C4-2B (cell line): ENCODE measurements around the gene POF1B.

Experiments used
- CTCF ChIP-seq: fragments of 450-650 bp; conservative IDR thresholded peaks from 2 replicates; pipeline ENCODE4 v1.5.1; 2017; ENCODE audit warnings: mild to moderate bottlenecking
- ZFX ChIP-seq: fragments of 450-650 bp; IDR thresholded peaks from 2 replicates; pipeline ENCODE4 v1.6.1; 2017

- TF ChIP-seq CTCF: no peak
- no peak for TF ChIP-seq ZFX
These were observed 1.0 kb downstream of the POF1B start for GRCh38 chrX:85378461-85378860.
